ENCODE results near the gene RAD51B. TPM values are rescaled to one million over a fixed set of nuclear protein-coding genes. Genes with fewer than 3 reads are reported as not detected.

The RAD51B gene
- total RNA-seq, 1 experiment from 2014 or later, result 8.5 TPM

DNA sequence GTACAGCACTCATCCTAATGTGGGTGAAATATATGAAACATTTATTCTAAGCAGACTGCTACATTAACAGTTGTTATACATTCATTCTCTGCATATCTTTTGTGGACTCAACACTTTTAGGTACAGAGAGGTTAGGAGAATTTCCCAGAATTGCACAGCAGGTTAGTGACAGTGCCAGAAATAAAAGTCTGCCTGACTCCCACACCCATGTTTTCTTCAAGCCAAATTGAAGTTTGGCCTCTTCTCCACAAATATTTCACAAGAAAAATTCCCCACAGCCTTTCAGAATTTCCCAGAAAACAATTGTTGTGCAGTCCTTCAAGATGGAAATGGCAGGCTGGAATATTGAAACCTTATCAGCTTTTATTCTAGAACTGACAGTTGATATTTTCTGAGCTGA, 464.8 kb downstream of the RAD51B start:
- H3K9me3 ChIP-seq (ENCODE audit: control insufficient read depth, insufficient read depth, low read depth, low read length), result no peaks in the 10 kb centered on the region

DNA sequence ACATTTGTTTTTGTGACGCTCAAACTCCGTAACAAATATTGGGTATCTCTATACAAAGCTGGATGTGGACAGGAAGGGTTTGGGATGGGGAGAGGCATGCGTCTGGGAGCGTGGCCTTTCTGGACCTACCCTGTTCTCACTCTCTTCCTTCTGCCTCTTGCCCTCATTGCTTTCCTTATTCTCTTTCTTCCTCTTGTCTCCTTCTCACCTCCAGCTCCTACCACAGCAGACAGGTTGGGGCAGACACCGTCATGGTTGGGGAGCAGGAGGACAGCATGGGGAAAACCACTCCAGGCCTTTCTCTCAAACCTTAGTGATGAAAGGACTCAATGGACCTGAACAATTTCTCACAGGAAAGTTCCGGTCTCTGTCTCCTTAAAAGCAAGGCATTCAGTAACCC, 465.3 kb downstream of the RAD51B start:
- ChIA-PET CTCF (no interaction called here), POLR2A (no interaction called here)
- ATAC-seq (no peak), DNase-seq (ENCODE audit: low read depth, low spot score) (no peak)
- no peaks in the 10 kb centered on the region for H3K4me1 ChIP-seq (ENCODE audit: control insufficient read depth, insufficient read depth, low read length)
- no peak overlapping the region for H3K27ac ChIP-seq (ENCODE audit: low read length)
- no TSS peak for BruUV-seq (replicated peaks)
- intact Hi-C loops (cut with micrococcal nuclease; ENCODE audit: unreplicated experiment), result no loop called here
- H3K9me3 ChIP-seq (ENCODE audit: control insufficient read depth, insufficient read depth, low read depth, low read length), result no peaks in the 10 kb centered on the region
- in situ Hi-C loops (cut with HindIII; ENCODE audit: low pct_unique_long_range_greater_than_20kb, low sequenced_read_pairs), result no loop called here
- TF ChIP-seq, protein P1, sequence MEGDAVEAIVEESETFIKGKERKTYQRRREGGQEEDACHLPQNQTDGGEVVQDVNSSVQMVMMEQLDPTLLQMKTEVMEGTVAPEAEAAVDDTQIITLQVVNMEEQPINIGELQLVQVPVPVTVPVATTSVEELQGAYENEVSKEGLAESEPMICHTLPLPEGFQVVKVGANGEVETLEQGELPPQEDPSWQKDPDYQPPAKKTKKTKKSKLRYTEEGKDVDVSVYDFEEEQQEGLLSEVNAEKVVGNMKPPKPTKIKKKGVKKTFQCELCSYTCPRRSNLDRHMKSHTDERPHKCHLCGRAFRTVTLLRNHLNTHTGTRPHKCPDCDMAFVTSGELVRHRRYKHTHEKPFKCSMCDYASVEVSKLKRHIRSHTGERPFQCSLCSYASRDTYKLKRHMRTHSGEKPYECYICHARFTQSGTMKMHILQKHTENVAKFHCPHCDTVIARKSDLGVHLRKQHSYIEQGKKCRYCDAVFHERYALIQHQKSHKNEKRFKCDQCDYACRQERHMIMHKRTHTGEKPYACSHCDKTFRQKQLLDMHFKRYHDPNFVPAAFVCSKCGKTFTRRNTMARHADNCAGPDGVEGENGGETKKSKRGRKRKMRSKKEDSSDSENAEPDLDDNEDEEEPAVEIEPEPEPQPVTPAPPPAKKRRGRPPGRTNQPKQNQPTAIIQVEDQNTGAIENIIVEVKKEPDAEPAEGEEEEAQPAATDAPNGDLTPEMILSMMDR (IDR thresholded peaks at IDR 0.05), result no peak
- TF ChIP-seq TCF7L2 (IDR thresholded peaks at IDR 0.05; ENCODE audit: low read depth, low read length) (no peak), SIN3A (IDR thresholded peaks at IDR 0.05; ENCODE audit: borderline replicate concordance, insufficient read depth, low read depth, low read length) (no peak), POLR2AphosphoS5 (IDR thresholded peaks at IDR 0.05; ENCODE audit: low read depth, low read length) (no peak)
- TF ChIP-seq, protein P2, sequence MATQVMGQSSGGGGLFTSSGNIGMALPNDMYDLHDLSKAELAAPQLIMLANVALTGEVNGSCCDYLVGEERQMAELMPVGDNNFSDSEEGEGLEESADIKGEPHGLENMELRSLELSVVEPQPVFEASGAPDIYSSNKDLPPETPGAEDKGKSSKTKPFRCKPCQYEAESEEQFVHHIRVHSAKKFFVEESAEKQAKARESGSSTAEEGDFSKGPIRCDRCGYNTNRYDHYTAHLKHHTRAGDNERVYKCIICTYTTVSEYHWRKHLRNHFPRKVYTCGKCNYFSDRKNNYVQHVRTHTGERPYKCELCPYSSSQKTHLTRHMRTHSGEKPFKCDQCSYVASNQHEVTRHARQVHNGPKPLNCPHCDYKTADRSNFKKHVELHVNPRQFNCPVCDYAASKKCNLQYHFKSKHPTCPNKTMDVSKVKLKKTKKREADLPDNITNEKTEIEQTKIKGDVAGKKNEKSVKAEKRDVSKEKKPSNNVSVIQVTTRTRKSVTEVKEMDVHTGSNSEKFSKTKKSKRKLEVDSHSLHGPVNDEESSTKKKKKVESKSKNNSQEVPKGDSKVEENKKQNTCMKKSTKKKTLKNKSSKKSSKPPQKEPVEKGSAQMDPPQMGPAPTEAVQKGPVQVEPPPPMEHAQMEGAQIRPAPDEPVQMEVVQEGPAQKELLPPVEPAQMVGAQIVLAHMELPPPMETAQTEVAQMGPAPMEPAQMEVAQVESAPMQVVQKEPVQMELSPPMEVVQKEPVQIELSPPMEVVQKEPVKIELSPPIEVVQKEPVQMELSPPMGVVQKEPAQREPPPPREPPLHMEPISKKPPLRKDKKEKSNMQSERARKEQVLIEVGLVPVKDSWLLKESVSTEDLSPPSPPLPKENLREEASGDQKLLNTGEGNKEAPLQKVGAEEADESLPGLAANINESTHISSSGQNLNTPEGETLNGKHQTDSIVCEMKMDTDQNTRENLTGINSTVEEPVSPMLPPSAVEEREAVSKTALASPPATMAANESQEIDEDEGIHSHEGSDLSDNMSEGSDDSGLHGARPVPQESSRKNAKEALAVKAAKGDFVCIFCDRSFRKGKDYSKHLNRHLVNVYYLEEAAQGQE (IDR thresholded peaks at IDR 0.05; ENCODE audit: insufficient read depth in 1 of 2, low read depth in 2 of 2, low read length in 1 of 2), result no peak
- no peak overlapping the region for H3K4me3 ChIP-seq (ENCODE audit: low read depth in 2 of 2, low read length in 2 of 2)
- no peaks in the 10 kb centered on the region for H3K27me3 ChIP-seq (ENCODE audit: control insufficient read depth, insufficient read depth, low read length)
- no peaks in the 10 kb centered on the region for H3K36me3 ChIP-seq (ENCODE audit: control insufficient read depth, insufficient read depth, low read length)

More for the DNA sequence above, 464.8 kb downstream of the RAD51B start:
- Histone ChIP-seq H3K4me1 (ENCODE audit: control insufficient read depth, insufficient read depth, low read length) (no peaks in the 10 kb centered on the region), H3K27me3 (ENCODE audit: control insufficient read depth, insufficient read depth, low read length) (no peaks in the 10 kb centered on the region), H3K27ac (ENCODE audit: low read length) (no peak overlapping the region), H3K36me3 (ENCODE audit: control insufficient read depth, insufficient read depth, low read length) (no peaks in the 10 kb centered on the region), H3K4me3 (ENCODE audit: low read depth in 2 of 2, low read length in 2 of 2) (no peak overlapping the region)
- ChIA-PET POLR2A (no interaction called here), CTCF (no interaction called here)
- BruUV-seq (replicated peaks), result no TSS peak
- DNase-seq (ENCODE audit: low read depth, low spot score) (no peak), ATAC-seq (no peak)
- no peak for TF ChIP-seq POLR2AphosphoS5 (IDR thresholded peaks at IDR 0.05; ENCODE audit: low read depth, low read length)
- no peak for TF ChIP-seq SIN3A (IDR thresholded peaks at IDR 0.05; ENCODE audit: borderline replicate concordance, insufficient read depth, low read depth, low read length)
- TF ChIP-seq, protein P2 (IDR thresholded peaks at IDR 0.05; ENCODE audit: insufficient read depth in 1 of 2, low read depth in 2 of 2, low read length in 1 of 2), result no peak
- TF ChIP-seq, protein P1 (IDR thresholded peaks at IDR 0.05), result no peak
- TF ChIP-seq TCF7L2 (IDR thresholded peaks at IDR 0.05; ENCODE audit: low read depth, low read length), result no peak
- in situ Hi-C loops (cut with HindIII; ENCODE audit: low pct_unique_long_range_greater_than_20kb, low sequenced_read_pairs) (no loop called here), intact Hi-C loops (cut with micrococcal nuclease; ENCODE audit: unreplicated experiment) (no loop called here)
